Stimulated activated CD4-positive, alpha-beta T cell treated with anti-CD3 and anti-CD28 coated beads, Interleukin-2, amount 100 ng/mL, for 24 hours (primary cell): ENCODE results near the gene GPR108.

ENCODE experiments used
- DNase-seq, 2 donors: peaks; one replicate each; pipeline ENCODE4 v3.0.0-alpha.2; 2020

The GPR108 gene

DNA sequence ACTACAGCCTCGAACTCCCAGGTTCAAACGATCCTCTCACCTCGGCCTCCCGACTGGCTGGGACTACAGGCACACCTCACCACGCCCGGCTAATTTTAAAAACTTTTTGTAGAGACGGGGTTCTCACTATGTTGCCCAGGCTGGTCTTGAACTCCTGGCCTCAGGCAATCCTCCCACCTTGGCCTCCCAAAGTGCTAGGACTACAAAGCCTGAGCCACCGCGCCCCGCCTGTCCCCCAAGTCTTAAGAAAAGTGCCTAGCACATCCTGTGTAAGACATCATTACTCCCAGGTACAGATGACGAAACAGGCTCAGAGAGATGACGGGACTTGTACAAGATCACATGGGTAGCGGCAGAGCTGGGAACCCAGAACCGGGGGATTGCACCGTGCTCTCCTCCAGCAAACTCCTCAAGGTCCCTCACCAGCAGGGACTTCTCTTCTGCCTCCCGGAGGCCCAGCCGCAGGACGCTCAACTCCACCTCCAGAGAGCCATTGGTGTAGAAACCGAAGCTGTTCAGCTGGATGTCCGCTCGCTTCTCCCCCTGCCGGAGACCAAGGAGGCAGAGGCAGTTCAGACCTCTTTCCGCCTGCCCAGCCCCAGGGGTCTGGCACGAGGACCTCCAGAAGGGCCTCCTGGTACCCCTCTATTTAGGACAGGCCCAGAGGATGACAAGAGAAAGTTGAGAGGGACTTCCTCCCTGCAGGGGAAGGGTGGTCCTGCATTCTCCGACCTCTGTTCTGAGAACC is 1.0 kb downstream of the GPR108 start:
- DNase-seq = peak; percentile 70 to 74

DNA sequence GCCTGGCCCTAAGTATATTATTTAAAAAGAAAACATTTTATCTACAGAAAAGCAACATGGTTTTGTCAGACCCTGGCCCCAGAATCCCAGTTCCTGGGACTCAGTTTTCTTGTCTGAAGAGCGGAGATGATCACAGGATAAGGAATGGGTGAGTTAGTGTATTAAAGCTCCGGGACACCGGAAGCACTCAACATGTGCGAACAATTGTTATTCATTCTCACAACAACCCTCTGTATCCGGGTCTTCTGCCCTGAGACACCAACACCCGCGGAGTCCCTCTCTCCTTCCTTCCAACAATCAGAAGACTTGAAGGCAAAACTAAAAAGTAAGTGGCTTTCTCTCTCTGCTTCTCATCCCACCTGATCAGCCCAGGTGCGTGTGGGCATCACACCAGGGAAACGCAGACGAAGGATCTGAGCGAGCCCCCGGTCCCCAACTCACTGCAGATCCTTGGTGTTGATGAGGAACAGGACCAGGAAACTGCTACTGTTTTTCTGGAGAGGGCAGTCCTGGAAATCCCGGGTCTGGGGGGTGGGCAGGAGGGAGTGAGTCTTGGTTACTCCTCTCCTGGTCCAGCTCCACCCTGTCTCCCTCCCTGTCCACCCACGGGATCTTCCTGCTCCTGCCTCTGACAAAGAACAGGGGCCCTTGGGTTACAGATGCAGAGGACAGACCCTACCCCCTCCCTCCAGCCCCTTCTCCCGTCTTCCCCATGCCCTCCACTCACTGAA is 2.0 kb downstream of the GPR108 start:
- DNase-seq = no peak

DNA sequence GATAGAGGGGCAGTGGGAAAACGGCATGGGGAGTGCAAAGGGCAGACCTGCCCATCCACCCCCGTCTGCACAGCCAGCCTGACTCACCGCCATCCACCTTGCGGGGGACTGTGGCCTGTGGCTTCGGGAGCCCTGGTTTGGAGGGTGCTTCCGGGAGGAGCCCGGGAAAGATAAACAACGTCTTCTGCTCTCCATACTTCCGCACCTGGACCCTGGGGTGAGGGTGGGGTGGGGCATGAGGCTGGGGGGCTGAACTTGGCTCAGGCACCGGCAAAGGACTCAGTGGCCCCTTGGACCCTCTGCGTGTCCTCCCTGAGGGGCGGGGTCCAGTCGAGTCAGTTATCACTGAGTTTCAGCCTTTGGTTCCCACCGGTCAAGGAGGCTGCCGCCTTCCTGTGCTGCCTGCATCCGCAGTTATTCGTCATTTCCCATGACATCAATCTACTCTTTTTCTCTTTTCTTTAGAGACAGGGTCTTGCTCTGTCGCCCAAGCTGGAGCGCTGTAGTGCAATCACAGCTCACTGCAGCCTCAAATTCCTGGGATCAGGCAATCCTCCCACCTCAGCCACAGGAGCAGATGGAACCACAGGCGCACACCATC is 3.2 kb downstream of the GPR108 start:
- DNase-seq = no peak

DNA sequence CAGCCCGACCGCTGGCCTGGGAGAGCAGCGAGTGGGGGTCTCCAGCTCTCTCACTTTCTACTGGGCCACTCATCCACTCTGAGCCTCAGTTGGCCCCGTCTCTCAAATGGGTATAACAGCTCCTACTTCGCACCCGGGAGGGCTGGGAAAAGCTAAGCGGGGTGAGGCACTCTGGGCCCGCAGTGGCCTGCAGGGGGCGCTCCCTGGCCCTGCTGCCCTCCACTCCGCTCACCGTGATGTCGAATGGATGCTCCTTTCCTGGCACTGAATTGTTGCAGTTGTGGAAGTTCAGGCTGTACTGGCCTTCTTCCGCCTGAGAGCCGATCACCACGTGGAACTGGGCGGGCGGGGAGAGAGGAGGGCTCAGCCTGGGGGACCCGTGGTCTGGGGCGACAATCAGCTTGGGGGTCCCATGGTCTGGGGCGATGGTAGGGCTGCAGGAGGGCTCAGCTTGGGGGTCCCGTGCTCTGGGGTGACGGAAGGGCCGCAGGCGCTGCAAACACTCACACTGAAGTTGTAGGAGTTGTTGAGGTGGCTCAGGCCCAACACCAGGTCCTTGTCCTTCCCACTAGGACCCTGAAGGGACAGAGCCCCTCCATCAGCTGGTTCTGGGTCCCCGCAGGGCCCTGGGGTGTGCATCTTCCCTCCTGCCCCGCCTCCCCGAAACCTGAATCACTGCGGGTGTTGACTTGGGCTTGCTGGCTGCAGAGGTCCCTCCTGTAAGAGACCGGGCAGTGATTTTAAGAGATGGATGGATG is 3.9 kb downstream of the GPR108 start:
- peak in 1 of 2 donors; percentile 38 for DNase-seq

DNA sequence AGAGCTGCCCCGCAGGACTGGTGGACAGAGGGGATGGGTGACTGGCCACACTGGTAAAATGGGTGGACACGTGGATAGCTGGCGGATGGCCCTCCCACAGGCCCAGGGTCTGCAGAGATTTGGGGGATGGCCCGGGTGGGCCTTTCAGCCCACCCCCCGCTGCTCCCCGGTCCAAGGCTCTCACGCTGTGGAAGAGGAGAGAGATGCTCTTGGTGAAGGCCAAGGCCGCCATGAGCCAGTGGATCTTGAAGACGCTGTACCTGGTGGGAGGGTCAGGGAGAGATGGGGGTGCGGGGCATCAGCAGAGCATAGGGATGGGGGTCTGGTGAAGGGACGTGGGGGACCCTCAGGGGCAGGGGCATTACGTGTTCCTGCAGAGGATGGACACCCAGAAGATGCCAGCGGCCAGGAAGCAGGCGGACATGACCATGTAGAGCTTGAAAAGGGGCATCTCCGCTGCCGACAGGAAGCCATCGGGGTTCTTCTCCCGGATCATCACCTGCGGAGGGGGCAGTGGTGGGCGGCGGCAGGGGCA is 4.5 kb downstream of the GPR108 start:
- no peak for DNase-seq

DNA sequence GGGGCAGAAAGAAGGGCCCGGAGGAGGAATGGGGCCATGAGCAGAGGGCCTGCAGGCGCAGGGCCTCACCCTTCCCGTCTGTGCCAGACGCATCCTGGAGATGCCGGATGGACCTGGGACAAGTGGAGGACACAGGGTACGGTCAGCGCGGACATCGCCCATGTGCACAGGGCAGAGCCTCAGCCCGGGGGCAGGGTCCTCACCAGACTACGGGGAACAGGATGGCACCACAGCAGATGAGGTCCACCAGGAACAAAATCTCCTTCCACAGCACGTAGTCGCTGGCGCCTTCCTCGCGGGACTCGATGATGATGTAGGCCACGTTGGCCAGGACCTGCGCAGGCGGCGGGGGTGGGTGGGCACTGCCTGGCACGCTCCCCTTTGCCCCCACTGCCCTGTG is 5.6 kb downstream of the GPR108 start:
- DNase-seq = no peak

DNA sequence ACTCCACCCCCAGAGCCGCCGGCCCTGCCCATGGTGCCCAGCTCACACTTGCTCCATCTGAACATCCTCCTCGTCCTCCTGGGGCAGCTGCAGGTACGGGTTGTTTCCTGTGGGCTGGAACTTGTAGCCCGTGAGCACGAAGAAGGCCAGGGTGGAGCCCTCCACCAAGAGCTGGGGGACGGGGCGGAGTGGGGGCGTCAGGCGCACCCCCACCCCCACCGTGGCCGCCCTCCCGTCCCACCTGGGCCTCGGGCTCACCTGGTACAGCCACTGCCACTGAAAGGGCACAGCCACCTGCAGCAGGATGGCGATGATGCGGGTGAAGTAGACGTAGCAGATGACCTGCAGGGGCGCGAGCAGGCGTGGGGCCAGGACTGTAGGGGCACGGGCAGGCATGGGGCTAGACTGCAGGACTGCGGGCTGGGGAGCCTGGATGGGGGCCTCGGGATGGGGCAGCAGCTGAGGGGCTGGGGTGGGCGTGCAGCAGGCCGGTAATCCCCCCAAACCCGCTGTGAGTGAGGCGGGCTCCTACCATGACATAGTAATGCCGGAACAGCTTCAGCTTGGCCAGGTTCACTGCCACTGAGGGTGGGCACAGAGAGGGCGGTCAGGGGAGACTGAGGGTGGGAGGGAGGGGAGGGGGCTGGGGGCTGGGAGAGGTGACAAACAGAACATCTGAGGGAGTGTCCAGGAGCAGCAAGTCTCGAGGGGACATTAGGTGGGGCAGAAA is 6.3 kb downstream of the GPR108 start:
- no peak for DNase-seq

DNA sequence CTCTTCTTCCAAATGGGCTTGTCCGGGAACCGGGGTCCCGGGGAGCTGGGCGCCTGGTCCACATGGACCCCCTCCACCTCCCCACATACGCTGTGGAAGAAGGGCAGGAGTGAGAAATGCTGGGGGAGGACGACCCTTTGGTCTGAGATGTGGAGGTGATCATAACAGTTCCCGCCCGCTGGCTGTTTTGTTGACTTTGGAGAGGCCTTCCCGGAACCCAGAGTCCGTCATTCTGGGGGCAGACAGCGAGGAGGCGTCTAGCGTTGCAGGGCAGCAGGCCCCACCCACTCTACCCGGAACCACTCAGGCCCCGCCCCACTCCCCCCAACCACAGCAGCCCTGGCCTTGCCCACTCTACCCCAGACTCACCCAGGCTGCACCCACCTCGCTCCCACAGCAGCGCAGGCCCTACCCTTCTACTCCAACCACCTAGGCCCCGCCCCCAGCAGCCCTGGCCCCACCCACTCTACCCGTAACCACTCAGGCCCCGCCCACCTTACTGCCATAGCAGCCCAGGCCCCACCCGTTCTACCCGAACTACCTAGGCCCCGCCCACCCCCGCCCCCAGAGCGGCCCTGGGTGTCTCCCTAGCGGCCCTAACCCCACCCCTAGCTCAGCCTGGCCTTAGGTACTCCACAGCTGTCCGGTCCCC is 7.1 kb downstream of the GPR108 start:
- peak; percentile 57 to 66 for DNase-seq

DNA sequence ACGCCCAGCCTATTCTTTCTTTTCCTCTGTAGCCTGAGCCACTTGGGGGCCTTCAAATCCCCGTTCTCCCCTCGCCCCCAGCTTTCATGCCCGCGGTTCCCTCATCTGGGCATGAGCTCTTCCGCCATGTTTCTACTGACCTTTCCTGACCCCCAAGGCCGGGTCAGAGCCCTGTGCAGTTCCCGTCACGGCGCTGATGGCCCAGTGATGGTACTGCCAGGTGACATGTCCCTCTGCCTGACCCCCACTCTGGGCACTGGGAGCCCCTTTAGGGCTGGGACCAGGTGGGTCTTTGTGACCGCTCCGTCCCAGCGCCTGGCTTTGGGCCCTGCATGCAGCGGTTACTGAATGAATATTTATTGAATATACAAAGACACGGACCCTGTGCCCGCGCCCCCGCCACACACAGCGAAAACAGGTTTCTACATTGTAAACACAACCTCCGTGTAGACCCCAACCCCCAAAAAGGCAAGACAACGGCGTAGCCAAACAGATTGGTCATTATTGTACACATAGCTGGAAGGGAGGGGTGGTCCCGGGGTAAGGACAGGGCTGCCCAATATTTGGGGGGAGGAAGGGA is 7.7 kb downstream of the GPR108 start:
- DNase-seq = no peak

DNA sequence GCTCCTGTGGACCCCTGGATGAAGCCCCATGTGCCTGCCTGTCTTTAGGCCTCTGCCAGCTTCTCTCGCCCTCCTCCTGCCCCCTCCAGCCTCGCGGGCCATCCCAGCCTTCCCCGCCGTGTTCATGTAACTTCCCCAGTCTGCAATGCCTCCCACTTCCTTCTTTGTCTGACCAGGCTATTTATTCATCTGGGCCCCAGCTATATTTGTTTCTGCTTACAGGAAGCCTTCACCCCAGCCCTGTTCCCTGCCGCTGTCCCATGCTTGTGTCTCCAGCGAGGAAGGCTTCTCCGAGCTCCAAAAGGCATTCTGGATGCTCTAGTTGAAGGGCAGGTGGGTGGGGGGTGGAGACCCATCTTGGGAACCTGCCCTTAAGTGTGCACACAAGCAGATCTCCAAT is 9.0 kb downstream of the GPR108 start:
- DNase-seq = no peak

DNA sequence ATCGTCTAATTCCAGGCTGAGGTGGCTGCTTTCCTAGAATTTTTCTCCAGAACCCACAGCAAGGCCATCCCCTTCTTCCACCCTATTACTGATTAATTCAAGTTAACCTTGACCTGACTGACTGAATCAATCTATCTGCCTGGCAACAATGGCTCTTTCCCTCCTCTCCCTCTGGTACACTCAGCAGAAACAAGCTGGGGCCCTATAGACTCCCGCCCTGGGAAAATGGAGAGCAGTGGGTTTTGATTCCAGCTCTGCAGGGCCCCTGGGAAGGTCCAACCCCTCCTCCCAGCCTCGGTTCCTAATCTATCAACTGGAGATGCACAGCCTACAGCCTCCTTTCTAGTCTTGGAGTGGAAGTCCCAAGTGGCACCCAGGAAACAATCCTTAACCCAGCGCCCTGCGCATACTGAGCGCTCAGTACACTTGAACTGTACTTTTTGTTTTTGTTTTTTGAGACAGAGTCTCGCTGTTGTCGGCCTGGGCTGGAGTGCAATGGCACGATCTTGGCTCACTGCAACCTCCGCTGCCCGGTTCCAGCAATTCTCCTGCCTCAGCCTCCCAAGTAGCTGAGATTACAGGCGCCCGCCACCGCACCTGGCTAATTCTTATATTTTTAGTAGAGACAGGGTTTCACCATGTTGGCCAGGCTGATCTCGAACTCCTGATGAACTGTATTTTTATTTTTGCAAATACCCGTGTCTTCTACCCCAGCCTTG is 11.7 kb downstream of the GPR108 start:
- DNase-seq = no peak

DNA sequence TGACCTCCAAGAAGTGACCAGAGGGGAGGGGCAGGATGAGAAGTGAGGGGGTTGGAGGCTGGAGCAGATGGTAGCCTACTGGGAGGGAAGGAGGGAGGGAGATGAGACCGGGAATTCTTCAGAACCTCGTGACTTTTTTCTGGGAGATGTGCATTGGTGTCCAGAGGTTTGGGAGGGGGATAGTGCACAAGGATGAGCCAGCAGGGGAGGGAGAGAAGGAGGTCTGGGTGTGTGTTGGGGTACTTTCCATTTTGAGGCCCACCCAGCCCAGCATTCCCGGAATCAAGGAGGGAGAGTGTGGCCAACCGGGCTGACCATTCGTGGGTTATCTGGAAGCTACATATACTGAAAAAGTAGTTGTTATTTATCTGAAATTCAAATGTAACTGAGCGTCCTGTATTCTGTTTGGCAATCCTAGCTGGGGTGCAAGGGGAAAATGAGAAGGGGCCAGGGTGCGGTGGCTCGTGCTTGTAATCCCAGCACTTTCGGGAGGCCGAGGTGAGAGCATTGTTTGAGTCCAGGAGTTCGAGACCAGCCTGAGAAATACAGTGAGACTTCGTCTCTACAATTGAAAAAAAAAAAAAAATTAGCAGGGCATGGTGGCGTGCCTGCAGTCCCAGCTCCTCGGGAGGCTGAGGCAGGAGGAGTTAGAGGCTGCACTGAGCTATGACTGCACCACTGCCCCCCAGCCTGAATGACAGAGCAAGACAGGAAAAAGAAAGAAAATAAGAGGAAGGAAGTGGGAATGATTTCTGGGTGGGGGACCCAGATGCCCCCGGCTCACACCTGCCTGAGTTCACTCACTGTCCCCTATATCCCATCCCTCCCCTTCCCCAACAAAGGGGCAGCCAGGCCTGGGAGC is 12.5 kb downstream of the GPR108 start:
- DNase-seq = no peak

DNA sequence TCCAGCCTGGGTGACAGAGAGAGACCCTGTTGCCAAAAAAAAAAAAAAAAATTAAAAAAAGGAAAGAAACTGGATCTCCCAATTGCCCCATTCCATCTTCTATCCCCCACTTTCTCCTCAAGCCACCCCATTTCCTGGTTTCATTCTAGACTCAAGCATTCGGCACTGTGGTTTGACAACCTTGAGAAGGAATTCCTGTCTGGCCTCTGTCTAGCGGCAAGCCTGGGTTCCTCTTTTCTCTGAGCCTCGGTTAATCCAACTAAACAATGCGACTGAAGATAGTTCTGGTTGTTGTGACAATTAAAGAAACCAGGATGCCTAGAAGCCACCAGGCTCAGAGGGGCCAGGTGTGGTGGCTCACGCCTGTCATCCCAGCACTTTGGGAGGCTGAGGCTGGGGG is 13.6 kb downstream of the GPR108 start:
- DNase-seq = no peak

DNA sequence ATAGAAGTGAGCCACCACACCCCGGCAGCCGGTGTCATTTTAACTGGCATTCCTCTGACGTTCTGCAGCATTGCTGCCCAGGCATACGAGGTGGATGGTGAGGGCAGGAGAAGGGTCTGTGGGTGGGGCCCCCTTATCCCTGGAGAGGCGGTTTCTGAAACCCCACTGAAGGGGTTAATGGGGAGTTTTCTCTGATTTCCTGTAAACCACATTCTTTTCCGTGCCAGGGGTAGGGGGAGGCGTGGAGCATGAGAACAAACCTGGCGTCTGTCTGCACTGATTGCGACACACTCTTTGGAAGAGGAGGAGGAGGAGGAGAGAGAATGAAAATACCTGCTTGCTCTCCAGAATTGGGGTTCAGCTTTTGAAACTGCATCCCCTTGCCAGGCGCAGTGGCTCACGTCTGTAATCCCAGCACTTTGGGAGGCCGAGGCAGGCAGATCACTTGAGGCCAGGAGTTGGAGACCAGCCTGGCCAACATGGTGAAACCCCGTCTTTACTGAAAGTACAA is 14.2 kb downstream of the GPR108 start:
- DNase-seq = no peak

DNA sequence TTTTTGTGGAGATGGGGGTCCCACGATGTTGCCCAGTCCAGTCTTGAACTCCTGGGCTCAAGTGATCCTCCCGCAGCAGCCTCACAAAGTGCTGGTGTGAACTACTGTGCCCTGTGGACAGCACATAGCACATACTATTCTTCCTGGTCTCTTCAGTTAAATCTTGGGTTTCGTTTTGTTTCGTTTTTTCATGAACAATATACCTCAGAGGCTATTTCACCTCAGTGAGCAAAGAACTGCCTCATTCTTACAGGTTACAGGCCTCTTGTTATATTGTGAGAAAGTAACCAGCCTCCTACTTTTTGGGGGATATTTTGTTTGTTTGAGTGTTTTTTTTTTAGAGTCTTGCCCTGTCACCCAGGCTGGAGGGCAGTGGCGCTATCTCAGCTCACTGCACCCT is 15.6 kb downstream of the GPR108 start:
- no peak for DNase-seq

DNA sequence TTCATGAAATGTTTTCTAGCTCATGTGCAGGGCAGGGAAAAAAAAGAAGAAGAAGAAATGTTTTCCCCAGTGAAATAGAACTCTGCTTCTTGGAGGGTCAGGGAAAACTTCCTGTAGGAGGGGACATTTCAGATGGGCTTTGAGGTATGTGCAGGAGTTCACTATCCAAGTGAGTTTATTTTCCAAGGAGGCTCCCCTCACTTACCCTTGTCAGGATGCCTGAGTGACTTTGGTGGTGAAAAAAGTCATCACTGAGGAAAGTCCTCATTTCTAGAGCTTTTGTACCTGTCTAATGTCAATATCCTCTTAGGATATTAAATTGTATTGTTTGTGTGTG is 16.3 kb downstream of the GPR108 start:
- DNase-seq = no peak

DNA sequence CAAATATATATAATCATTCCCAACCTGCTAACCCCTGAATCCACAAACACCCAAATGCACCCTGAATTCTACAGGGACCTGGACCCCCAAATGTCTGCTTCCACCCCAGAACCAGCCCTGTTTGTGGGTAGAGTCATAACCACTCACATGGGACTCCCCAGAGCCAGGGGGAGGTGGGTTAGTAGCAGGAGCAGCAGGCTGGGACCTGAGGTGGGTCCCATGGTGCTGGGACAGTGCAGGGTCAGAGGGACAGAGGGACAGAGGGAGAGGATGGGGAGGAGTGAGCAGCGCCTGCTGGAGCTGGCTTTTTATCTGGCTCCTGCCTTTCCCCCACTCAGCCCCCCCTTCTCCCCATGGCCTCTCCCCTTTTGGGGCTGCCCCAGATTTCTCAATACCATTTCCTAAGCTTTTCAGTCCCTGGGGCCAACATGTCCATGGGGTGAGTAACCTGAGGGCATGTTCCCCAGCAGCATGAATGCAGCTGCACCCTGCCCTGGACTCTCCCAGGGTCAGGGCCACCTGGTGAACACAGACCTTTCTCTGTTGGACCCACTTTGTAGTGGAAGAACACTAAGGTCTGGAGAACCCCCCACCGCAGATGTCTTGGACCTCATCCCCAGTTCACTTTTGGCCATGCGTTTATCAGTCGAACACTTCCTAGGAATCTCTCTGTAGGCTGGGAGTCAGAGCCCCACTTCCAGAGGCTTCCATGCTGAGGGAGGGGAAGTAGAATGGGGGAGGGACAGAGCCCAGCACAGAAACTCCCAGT is 16.8 kb downstream of the GPR108 start, which contains the start of gene C3:
Gene C3 (minus strand): TSS at position 282 of the 769 bp plus-strand sequence. CDS start 61 bp downstream, at position 221.
- no peak for DNase-seq

DNA sequence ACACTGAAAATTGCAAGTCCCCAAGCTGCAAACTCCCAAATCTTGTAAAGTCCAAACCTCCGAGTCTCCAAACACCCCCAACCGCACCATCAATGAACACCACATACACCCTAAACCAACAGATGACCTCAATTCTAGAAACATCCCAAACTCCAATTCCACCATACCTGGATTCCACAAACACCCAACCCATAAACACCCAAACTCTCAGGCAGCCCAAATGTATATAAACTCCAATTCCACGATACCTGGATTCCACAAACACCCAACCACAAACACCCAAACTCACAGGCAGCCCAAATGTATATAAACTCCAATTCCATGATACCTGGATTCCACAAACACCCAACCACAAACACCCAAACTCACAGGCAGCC is 17.4 kb downstream of the GPR108 start:
- DNase-seq = no peak

DNA sequence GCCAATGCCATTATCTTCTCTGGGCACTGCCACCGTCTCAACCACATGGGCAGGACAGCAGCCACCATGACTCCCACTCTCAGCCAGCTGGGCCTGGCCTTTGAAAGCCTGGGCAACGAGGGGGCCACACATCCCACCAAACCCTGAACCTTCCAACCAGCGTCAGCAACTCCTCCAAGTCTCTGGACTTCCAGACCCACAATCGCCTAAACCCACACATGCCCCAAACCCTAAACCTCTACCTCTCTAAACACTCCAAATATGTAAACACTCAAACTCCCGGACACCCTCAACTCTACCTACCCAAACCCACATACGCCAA is 17.9 kb downstream of the GPR108 start:
- no peak for DNase-seq
